ENCODE measurements around the gene PTPRN. TPM values are rescaled to one million over a fixed set of nuclear protein-coding genes. Genes with fewer than 3 reads are reported as not detected.

Gene PTPRN
- polyA plus RNA-seq, 1 donor from 2014 or later: 66.4 TPM

- Histone ChIP-seq H3F3A (ENCODE audit: insufficient read depth, low read length, poor library complexity, severe bottlenecking) (no peaks in the 10 kb centered on the region), H3K9ac (ENCODE audit: low read length) (peak overlapping the region; percentile 97), H3K27me3 (ENCODE audit: insufficient read depth, low read depth, low read length) (no peaks in the 10 kb centered on the region), H3K9me3 (ENCODE audit: low read length) (no peaks in the 10 kb centered on the region), H3K9me2 (ENCODE audit: insufficient read depth, low read length) (no peaks in the 10 kb centered on the region), H3K27ac (ENCODE audit: low read length) (peak overlapping the region; percentile 81), H3K79me2 (replicated peaks; ENCODE audit: insufficient read depth, low read length) (peaks cover 12% of the 10 kb centered on the region), H3K4me3 (ENCODE audit: low read length) (peak overlapping the region; percentile 85), H2AFZ (ENCODE audit: low read depth, low read length) (peak overlapping the region; percentile 81), H3K36me3 (ENCODE audit: insufficient read depth, low read length) (peaks cover 8% of the 10 kb centered on the region), H3K4me2 (ENCODE audit: low read length) (peak overlapping the region; percentile 99), H4K20me1 (ENCODE audit: insufficient read depth) (no peaks in the 10 kb centered on the region)
- TF ChIP-seq CTCF (IDR thresholded peaks at IDR 0.05; ENCODE audit: poor library complexity, severe bottlenecking) (no peak), EZH2 (IDR thresholded peaks at IDR 0.05; ENCODE audit: borderline replicate concordance, insufficient read depth, low read length, poor library complexity, severe bottlenecking) (no peak), TAF1 (IDR thresholded peaks at IDR 0.05; ENCODE audit: low read depth) (no peak), EP300 (conservative IDR thresholded peaks at IDR 0.05; ENCODE audit: poor library complexity, severe bottlenecking) (no peak), RAD21 (conservative IDR thresholded peaks at IDR 0.05) (no peak), MXI1 (conservative IDR thresholded peaks at IDR 0.05; ENCODE audit: poor library complexity, severe bottlenecking) (no peak), POLR2AphosphoS5 (IDR thresholded peaks at IDR 0.05) (no peak), SMC3 (conservative IDR thresholded peaks at IDR 0.05; ENCODE audit: poor library complexity) (no peak), REST (IDR thresholded peaks at IDR 0.05; ENCODE audit: borderline replicate concordance) (no peak)
Observed at GRCh38 chr2:219245899-219246230, 63.3 kb downstream of the PTPRN start.

GRCh38 chr2:219245148-219245898 lies 63.9 kb downstream of the PTPRN start, which contains the start of the genes GLB1L and STK16:
Gene GLB1L (minus strand): TSS chr2:219245444. CDS start chr2:219243573, 1,871 bp downstream.
Gene STK16 (plus strand): TSS chr2:219245479. CDS start chr2:219246000, 521 bp downstream.
- no peaks in the 10 kb centered on the region for H4K20me1 ChIP-seq (ENCODE audit: insufficient read depth)
- peaks cover 8% of the 10 kb centered on the region for H3K36me3 ChIP-seq (ENCODE audit: insufficient read depth, low read length)
- no peaks in the 10 kb centered on the region for H3K27me3 ChIP-seq (ENCODE audit: insufficient read depth, low read depth, low read length)
- H3K4me3 ChIP-seq (ENCODE audit: low read length): peak within 1 kb of the TSS; percentile 85
- no peaks in the 10 kb centered on the region for H3F3A ChIP-seq (ENCODE audit: insufficient read depth, low read length, poor library complexity, severe bottlenecking)
- H3K79me2 ChIP-seq (replicated peaks; ENCODE audit: insufficient read depth, low read length): peaks cover 12% of the 10 kb centered on the region
- no peaks in the 10 kb centered on the region for H3K9me2 ChIP-seq (ENCODE audit: insufficient read depth, low read length)
- no peaks in the 10 kb centered on the region for H3K9me3 ChIP-seq (ENCODE audit: low read length)
- peak within 1 kb of the TSS; percentile 81 for H2AFZ ChIP-seq (ENCODE audit: low read depth, low read length)
- TF ChIP-seq EP300 (conservative IDR thresholded peaks at IDR 0.05; ENCODE audit: poor library complexity, severe bottlenecking) (peak; percentile 69), TAF1 (IDR thresholded peaks at IDR 0.05; ENCODE audit: low read depth) (peak; percentile 64), CTCF (IDR thresholded peaks at IDR 0.05; ENCODE audit: poor library complexity, severe bottlenecking) (no peak), REST (IDR thresholded peaks at IDR 0.05; ENCODE audit: borderline replicate concordance) (no peak), EZH2 (IDR thresholded peaks at IDR 0.05; ENCODE audit: borderline replicate concordance, insufficient read depth, low read length, poor library complexity, severe bottlenecking) (no peak), MXI1 (conservative IDR thresholded peaks at IDR 0.05; ENCODE audit: poor library complexity, severe bottlenecking) (peak; percentile 87), SMC3 (conservative IDR thresholded peaks at IDR 0.05; ENCODE audit: poor library complexity) (peak; percentile 56), RAD21 (conservative IDR thresholded peaks at IDR 0.05) (no peak), POLR2AphosphoS5 (IDR thresholded peaks at IDR 0.05) (peak; percentile 90)
- H3K27ac ChIP-seq (ENCODE audit: low read length): peak within 1 kb of the TSS; percentile 81
- peak within 1 kb of the TSS; percentile 99 for H3K4me2 ChIP-seq (ENCODE audit: low read length)
- peak within 1 kb of the TSS; percentile 97 for H3K9ac ChIP-seq (ENCODE audit: low read length)
